NCI-H2107 treated with DMSO at 0.1 percent for 48 hours (cell line): ENCODE results near the gene NCF1.
"Not testable (repeated sequence)": the region's sequence is repeated elsewhere in the genome, so short reads cannot be mapped to it uniquely, and the experiment has no call there.

Experiments used
- DNase-seq: peaks from one replicate; lab custom pipeline; 2025; ENCODE audit not compliant: unreplicated experiment; lab: John Stamatoyannopoulos, UW

NCF1 gene

GRCh38 chr7:74773760-74774750 lies at the start of gene NCF1:
TSS of gene NCF1 (plus strand) at chr7:74774011. CDS start at chr7:74774032, 21 bp downstream.
- not testable (repeated sequence) for DNase-seq

GRCh38 chr7:74725840-74726239 lies 48.0 kb upstream of the NCF1 start:
- DNase-seq, result no peak

GRCh38 chr7:74726309-74727101 lies 47.3 kb upstream of the NCF1 start:
- DNase-seq, result no peak

- DNase-seq, result not testable (repeated sequence)
Observed at GRCh38 chr7:74728686-74729085, 45.1 kb upstream of the NCF1 start.

- not testable (repeated sequence) for DNase-seq
Observed at GRCh38 chr7:74730186-74730585, 43.6 kb upstream of the NCF1 start.

- DNase-seq, result not testable (repeated sequence)
Observed at GRCh38 chr7:74739974-74740703, 33.7 kb upstream of the NCF1 start.

- DNase-seq, result not testable (repeated sequence)
Observed at GRCh38 chr7:74743936-74744557, 29.8 kb upstream of the NCF1 start.

- DNase-seq, result not testable (repeated sequence)
Observed at GRCh38 chr7:74753921-74754482, 19.8 kb upstream of the NCF1 start.

- not testable (repeated sequence) for DNase-seq
Observed at GRCh38 chr7:74756673-74757072, 17.1 kb upstream of the NCF1 start.

GRCh38 chr7:74758268-74758667 lies 15.5 kb upstream of the NCF1 start:
- DNase-seq, result not testable (repeated sequence)

GRCh38 chr7:74758982-74759381 lies 14.8 kb upstream of the NCF1 start:
- not testable (repeated sequence) for DNase-seq

GRCh38 chr7:74765205-74765918 lies 8.4 kb upstream of the NCF1 start:
- not testable (repeated sequence) for DNase-seq

- not testable (repeated sequence) for DNase-seq
Observed at GRCh38 chr7:74766509-74766908, 7.3 kb upstream of the NCF1 start.

- not testable (repeated sequence) for DNase-seq
Observed at GRCh38 chr7:74766991-74767390, 6.8 kb upstream of the NCF1 start.

- not testable (repeated sequence) for DNase-seq
Observed at GRCh38 chr7:74770062-74770461, 3.7 kb upstream of the NCF1 start.

GRCh38 chr7:74772093-74772492 lies 1.7 kb upstream of the NCF1 start:
- DNase-seq, result not testable (repeated sequence)

- not testable (repeated sequence) for DNase-seq
Observed at GRCh38 chr7:74775111-74775510, 1.3 kb downstream of the NCF1 start.

- not testable (repeated sequence) for DNase-seq
Observed at GRCh38 chr7:74779053-74779452, 5.2 kb downstream of the NCF1 start.

- DNase-seq, result not testable (repeated sequence)
Observed at GRCh38 chr7:74781746-74782145, 7.9 kb downstream of the NCF1 start.
